Measurements from ENCODE around the gene CPSF6. TPM values are rescaled to one million over a fixed set of nuclear protein-coding genes. Genes with fewer than 3 reads are reported as not detected.
A peak's percentile ranks its signal among the peaks of the same experiment; 100 is the strongest.

Gene CPSF6
- total and polyA plus RNA-seq, 12 donors = 13.2 to 52.0 (median 41.4) TPM

DNA sequence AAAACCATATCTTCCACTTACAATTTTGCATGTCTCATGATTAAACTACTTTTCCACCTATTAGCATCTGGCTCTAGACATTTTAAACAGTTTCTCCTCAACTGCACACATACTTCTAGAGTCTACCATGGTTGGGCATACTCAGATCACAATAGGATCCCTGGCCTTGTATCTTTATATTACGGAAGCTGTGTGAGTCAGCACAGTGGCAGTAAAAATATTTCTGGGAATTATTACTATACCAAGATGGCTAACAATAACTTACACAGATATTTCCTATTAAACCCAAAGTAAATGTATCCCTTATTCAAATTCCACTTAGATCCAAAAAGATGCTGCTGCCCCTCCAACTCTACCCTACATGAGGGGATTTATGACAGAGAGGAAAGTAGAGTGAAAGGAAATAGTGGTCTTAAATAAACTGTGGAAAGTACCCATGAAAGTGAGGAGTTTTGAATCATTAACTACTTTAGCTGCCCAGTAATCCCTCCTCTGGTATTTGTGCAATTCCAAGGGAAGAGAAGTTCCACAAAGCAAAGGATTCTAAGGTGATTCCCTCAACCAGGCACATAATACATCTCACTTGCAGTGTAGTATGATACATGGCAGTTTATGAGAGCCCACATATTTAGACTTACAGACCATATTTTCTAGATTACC, 14.0 kb upstream of the CPSF6 start:
- intact Hi-C loops (cut with DNase I) = no loop called here
- H3K4me3 ChIP-seq = no peak overlapping the region
- TF ChIP-seq POLR2A (IDR thresholded peaks at IDR 0.05) = no peak
- TF ChIP-seq, protein P1, sequence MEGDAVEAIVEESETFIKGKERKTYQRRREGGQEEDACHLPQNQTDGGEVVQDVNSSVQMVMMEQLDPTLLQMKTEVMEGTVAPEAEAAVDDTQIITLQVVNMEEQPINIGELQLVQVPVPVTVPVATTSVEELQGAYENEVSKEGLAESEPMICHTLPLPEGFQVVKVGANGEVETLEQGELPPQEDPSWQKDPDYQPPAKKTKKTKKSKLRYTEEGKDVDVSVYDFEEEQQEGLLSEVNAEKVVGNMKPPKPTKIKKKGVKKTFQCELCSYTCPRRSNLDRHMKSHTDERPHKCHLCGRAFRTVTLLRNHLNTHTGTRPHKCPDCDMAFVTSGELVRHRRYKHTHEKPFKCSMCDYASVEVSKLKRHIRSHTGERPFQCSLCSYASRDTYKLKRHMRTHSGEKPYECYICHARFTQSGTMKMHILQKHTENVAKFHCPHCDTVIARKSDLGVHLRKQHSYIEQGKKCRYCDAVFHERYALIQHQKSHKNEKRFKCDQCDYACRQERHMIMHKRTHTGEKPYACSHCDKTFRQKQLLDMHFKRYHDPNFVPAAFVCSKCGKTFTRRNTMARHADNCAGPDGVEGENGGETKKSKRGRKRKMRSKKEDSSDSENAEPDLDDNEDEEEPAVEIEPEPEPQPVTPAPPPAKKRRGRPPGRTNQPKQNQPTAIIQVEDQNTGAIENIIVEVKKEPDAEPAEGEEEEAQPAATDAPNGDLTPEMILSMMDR (IDR thresholded peaks at IDR 0.05) = no peak
- no peak for DNase-seq
- H3K9me3 ChIP-seq (replicated peaks in 1 of 3) = no peaks in the 10 kb centered on the region
- H3K4me1 ChIP-seq (replicated peaks in 1 of 2) = no peaks in the 10 kb centered on the region
- no peak overlapping the region for H3K27ac ChIP-seq
- H3K27me3 ChIP-seq = no peaks in the 10 kb centered on the region
- no peaks in the 10 kb centered on the region for H3K36me3 ChIP-seq (replicated peaks in 1 of 2)
- 71 to 82% (median 76%) methylated on average over 1 of the region's 1 CpG for WGBS, 4 donors

DNA sequence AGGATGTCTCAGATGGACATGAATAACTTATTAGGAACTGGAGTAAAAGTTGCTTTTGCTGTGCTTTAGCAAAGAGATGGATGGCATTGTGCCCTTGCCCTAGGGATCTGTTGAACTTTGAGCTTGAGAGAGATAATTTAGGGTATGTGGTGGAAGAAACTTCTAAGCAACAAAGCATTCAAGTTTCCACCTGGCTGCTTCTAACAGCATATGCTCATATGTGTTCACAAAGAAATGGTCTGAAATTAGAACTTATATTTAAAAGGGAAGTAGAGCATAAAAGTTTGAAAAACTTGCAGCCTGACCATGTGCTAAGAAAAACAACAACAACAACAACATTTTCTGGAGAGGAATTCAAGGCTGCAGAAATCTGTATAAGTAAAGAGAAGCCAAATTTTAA, 7.9 kb upstream of the CPSF6 start:
- Histone ChIP-seq H3K9me3 (replicated peaks in 1 of 3) (peaks cover 0 to 6% (median 0%) of the 10 kb centered on the region in 3 donors), H3K4me3 (no peak overlapping the region), H3K27me3 (no peaks in the 10 kb centered on the region), H3K36me3 (replicated peaks in 1 of 2) (no peaks in the 10 kb centered on the region), H3K27ac (no peak overlapping the region), H3K4me1 (replicated peaks in 1 of 2) (no peaks in the 10 kb centered on the region)
- TF ChIP-seq, protein P1 (IDR thresholded peaks at IDR 0.05) = no peak
- no peak for TF ChIP-seq POLR2A (IDR thresholded peaks at IDR 0.05)
- DNase-seq = no peak
- intact Hi-C loops (cut with DNase I) = no loop called here

DNA sequence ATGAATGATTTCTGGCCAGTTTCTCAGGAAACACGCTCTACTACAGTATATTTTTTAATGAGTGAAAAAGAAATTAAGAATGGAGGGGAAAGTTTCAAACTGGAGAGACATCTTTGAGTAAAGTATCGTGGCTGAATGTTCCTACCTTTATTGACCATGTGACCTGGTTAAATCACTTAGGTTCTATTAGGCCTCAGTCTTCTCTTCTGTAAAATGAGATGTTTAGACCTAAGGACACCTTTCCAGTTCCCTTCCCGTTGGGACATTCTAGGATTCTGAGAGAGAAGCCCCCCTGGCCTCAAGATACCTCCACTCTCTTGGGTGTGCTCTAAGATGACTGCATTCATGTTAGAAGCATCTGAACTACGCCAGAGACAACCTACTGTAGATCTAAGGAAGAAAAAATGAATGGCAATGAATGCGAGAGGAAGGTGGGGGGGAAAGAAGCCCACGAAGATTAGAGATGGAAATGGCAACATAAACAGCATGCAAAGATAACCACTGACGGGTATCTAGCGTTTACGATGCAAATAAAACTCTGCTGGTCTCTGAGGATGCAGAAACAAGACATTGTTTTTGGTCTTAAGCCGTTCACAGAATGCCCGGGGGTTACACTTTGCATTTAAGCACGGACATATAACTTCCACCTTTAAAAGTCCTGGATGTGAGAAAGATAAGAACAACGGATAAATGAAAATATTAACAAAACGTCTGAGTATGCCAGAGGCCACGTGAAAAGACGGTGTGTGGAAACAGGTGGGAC, 599 bp upstream of the CPSF6 start:
- peaks cover 20 to 40% of the 10 kb centered on the region in 2 donors for H3K4me1 ChIP-seq (replicated peaks in 1 of 2)
- no peaks in the 10 kb centered on the region for H3K27me3 ChIP-seq
- WGBS, 4 donors = 15 to 17% (median 16%) methylated on average over 16 of the region's 16 CpGs
- no peak for TF ChIP-seq POLR2A (IDR thresholded peaks at IDR 0.05)
- TF ChIP-seq, protein P1 (IDR thresholded peaks at IDR 0.05) = no peak
- intact Hi-C loops (cut with DNase I) = no loop called here
- H3K9me3 ChIP-seq (replicated peaks in 1 of 3) = no peaks in the 10 kb centered on the region
- H3K27ac ChIP-seq = peak overlapping the region in 4 of 5 donors; percentile 79 to 99 (median 91)
- peak overlapping the region in 3 of 4 donors; percentile 9 to 90 (median 65) for H3K4me3 ChIP-seq
- H3K36me3 ChIP-seq (replicated peaks in 1 of 2) = no peaks in the 10 kb centered on the region
- no peak for DNase-seq

DNA sequence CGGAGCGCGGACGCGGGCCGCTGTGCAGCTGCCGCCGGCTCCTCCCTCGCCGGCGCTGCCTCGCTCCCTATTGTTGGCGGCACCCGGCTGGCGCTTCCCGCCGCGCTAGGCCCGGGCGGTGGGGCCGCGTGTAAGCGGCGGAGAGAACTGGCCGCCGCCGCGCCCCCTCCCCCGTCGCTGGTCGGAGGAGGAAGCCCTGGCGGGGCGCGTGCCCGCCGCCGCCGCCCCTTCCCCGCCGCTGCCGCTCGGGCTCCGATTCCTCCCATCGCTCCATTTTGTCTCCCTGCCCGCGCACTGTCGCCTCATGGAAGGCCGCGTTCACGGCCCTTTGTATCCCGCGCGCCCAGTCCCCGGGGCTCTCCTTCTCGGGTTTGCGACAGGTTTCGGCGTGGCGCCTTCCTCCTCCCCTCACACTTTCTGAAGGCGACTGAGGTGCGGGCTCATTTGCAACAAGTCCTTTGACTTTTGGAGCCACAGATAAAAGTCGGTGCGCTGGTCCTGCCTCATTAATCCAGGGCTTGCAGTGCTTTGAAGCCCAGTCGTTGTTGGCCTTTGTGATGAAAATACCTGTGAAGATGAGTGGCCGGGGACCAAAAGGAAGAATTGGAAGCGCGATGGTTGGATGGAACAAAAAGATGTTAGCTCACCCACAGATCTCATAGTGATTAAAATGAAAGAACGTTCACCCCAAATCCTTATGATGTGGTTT, 707 bp downstream of the CPSF6 start:
- Histone ChIP-seq H3K9me3 (replicated peaks in 1 of 3) (no peaks in the 10 kb centered on the region), H3K4me3 (peak overlapping the region; percentile 21 to 90 (median 56)), H3K27ac (peak overlapping the region; percentile 37 to 99 (median 86)), H3K27me3 (no peaks in the 10 kb centered on the region), H3K36me3 (replicated peaks in 1 of 2) (no peaks in the 10 kb centered on the region), H3K4me1 (replicated peaks in 1 of 2) (peaks cover 20 to 45% of the 10 kb centered on the region in 2 donors)
- DNase-seq = peak; percentile 30 to 69 (median 51)
- intact Hi-C loops (cut with DNase I) = no loop called here
- TF ChIP-seq, protein P1 (IDR thresholded peaks at IDR 0.05) = no peak
- no peak for TF ChIP-seq POLR2A (IDR thresholded peaks at IDR 0.05)
- 1% methylated on average over 7 to 67 of the region's 68 CpGs for WGBS, 4 donors
